ENCODE data around the gene GRID2.

GRID2 gene

DNA sequence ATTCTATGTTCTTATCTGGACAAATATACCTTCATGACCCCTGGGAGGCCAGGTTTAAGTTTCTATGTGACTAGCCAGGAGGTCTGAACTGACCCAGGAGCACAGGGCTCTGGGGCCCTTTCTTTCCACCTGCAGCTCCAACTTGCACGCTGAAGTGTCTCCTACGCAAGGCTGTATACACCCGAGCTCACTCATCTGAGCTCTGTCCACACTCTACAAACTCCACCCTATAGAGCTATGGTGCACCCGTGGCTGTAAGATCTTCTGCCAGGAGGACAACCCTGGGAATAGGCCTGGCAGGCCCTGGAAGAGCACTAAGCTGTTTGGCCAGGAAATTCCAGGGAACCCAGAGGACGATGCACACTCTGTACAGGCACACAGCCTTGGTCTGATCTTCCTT lies 1464.2 kb downstream of the GRID2 start:
- TF ChIP-seq, protein P1, sequence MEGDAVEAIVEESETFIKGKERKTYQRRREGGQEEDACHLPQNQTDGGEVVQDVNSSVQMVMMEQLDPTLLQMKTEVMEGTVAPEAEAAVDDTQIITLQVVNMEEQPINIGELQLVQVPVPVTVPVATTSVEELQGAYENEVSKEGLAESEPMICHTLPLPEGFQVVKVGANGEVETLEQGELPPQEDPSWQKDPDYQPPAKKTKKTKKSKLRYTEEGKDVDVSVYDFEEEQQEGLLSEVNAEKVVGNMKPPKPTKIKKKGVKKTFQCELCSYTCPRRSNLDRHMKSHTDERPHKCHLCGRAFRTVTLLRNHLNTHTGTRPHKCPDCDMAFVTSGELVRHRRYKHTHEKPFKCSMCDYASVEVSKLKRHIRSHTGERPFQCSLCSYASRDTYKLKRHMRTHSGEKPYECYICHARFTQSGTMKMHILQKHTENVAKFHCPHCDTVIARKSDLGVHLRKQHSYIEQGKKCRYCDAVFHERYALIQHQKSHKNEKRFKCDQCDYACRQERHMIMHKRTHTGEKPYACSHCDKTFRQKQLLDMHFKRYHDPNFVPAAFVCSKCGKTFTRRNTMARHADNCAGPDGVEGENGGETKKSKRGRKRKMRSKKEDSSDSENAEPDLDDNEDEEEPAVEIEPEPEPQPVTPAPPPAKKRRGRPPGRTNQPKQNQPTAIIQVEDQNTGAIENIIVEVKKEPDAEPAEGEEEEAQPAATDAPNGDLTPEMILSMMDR (IDR thresholded peaks at IDR 0.05; ENCODE audit: low read depth, low read length): no peak
- Histone ChIP-seq H3K4me3 (ENCODE audit: low read depth, low read length) (no peak overlapping the region), H3K36me3 (no peaks in the 10 kb centered on the region), H3K9me3 (no peaks in the 10 kb centered on the region), H3K4me1 (no peaks in the 10 kb centered on the region; the same call in 1 of the 2 replicates), H3K27me3 (peaks cover 7% of the 10 kb centered on the region)
- DNase-seq: no peak

DNA sequence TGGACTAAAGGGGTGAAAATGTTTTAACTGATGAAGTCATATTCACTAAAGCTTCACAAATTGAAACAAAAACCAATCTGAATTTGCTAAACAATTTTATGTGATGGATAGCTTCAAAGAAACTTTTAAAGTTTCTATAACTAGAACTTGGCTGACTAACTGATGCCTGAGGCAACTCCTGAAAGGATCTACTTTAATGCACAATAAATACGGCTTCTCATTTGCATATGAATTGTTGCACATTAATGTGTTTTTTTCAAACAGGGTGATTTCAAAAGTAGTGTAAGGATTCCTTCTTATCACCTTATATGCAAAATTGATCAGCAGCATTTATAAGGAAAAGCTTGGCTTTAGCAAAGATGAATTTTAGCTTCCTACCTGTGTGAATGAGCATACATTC lies 1466.4 kb downstream of the GRID2 start:
- H3K4me3 ChIP-seq (ENCODE audit: low read depth, low read length): no peak overlapping the region
- no peaks in the 10 kb centered on the region for H3K9me3 ChIP-seq
- no peaks in the 10 kb centered on the region; the same call in 1 of the 2 replicates for H3K4me1 ChIP-seq
- no peaks in the 10 kb centered on the region for H3K27me3 ChIP-seq
- TF ChIP-seq, protein P1 (IDR thresholded peaks at IDR 0.05; ENCODE audit: low read depth, low read length): no peak
- no peak for DNase-seq
- no peaks in the 10 kb centered on the region for H3K36me3 ChIP-seq

DNA sequence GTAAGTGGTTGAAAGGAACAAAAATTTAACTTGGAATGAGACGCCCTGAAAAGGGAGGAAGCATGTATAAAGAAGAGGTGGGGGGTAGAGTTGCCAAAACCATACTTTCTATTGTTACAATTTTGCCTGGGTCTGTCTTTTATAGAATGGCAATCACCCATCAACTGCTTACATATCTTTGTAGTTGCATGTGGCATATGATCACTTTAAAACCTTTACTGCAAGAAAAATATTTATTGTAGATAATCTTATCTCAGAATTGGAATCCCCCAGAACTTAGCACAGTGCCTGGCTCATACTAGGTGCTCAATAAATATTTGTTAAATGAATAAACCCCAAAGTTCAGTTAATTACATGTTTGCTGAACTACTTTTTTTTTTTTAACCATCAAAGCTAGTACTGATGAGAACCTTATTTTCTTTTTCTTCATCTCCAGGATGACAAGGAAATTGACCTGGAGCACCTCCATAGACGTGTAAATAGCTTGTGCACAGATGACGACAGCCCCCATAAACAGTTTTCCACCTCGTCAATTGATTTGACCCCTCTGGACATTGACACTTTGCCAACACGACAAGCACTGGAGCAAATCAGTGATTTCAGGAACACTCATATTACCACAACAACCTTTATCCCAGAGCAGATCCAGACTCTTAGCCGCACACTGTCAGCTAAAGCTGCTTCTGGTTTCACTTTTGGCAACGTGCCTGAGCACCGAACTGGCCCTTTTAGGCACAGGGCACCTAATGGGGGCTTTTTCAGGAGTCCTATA lies 1468.1 kb downstream of the GRID2 start:
- Histone ChIP-seq H3K9me3 (no peaks in the 10 kb centered on the region), H3K36me3 (no peaks in the 10 kb centered on the region), H3K27me3 (no peaks in the 10 kb centered on the region), H3K4me3 (ENCODE audit: low read depth, low read length) (peak overlapping the region; percentile 42), H3K4me1 (no peaks in the 10 kb centered on the region; the same call in 1 of the 2 replicates)
- peak; percentile 73 for DNase-seq
- TF ChIP-seq, protein P1 (IDR thresholded peaks at IDR 0.05; ENCODE audit: low read depth, low read length): no peak

DNA sequence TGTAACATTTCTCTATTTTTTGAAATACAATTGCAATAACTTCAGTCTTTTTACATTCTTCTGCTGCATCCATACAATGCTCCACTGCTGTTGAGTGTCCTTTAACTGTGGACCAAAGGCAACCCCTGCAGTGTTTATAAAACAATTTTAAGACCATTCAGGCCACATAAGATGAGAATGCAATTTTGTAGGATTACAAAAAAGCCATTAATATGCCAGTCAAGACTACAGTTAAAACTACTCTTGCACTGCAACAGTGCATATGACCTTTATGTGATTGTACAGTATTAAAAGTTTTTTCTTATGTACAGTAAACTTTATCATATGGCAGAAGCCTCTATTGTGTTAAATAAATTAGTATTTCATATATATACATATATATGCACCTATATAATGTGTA lies 1469.1 kb downstream of the GRID2 start:
- Histone ChIP-seq H3K36me3 (no peaks in the 10 kb centered on the region), H3K4me3 (ENCODE audit: low read depth, low read length) (no peak overlapping the region), H3K4me1 (no peaks in the 10 kb centered on the region; the same call in 1 of the 2 replicates), H3K9me3 (no peaks in the 10 kb centered on the region), H3K27me3 (no peaks in the 10 kb centered on the region)
- no peak for DNase-seq
- TF ChIP-seq, protein P1 (IDR thresholded peaks at IDR 0.05; ENCODE audit: low read depth, low read length): no peak

DNA sequence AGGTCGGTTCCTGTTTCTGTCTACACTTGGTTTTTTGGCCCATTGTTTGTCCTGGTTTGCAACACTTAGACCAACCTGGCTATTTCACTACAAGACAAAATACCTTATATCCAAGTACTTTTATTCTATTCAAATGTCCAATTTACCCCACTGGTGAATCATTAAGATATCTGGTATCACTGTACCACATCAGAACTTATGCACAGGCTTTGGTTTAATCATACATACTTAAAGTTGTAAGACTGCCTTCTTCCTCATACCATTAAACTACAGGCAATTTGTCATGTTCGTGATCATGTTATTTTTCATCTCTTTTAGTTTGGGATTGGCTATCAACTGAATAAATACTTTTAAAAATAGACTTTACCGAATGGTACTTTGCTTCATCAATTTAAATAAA lies 1471.8 kb downstream of the GRID2 start:
- TF ChIP-seq, protein P1 (IDR thresholded peaks at IDR 0.05; ENCODE audit: low read depth, low read length): no peak
- Histone ChIP-seq H3K36me3 (no peaks in the 10 kb centered on the region), H3K27me3 (no peaks in the 10 kb centered on the region), H3K9me3 (no peaks in the 10 kb centered on the region), H3K4me1 (no peaks in the 10 kb centered on the region; the same call in 1 of the 2 replicates), H3K4me3 (ENCODE audit: low read depth, low read length) (no peak overlapping the region)
- no peak for DNase-seq

DNA sequence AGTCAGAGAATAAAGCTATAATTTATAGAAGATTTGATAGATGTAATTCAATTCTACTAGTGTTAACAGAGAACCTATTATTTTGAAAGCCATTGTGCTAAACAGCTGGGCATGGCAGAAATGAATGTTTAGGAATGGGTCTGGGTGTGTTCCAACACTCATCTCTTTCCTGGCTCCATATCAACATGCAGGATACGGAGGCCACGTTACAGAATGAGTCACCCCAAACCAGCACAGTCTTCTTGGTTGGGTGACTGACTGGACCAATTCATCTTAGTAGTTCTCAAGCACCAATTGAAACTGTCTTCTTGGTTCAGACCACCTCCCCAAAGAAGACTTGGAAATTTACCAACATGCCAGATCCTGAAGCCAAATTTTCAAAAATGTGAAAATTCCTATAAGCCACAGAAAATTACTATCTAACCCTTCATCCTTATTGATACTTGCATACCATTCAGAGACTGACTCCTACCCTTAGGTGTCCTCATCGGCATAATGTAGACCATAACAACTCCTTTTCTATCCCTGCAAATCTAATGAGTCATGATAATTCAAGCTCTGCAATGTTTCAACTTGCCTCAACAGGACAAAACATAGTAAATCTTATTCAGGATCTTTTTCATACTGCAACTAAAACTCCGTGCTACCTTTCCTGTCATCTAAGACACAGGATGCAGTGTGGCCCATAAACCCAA lies 1472.8 kb downstream of the GRID2 start:
- H3K27me3 ChIP-seq: no peaks in the 10 kb centered on the region
- no peak overlapping the region for H3K4me3 ChIP-seq (ENCODE audit: low read depth, low read length)
- no peak for DNase-seq
- TF ChIP-seq, protein P1 (IDR thresholded peaks at IDR 0.05; ENCODE audit: low read depth, low read length): no peak
- no peaks in the 10 kb centered on the region; the same call in 1 of the 2 replicates for H3K4me1 ChIP-seq
- H3K36me3 ChIP-seq: no peaks in the 10 kb centered on the region
- H3K9me3 ChIP-seq: no peaks in the 10 kb centered on the region
